ENCODE measurements around the gene KNTC1. TPM values are rescaled to one million over a fixed set of nuclear protein-coding genes. Genes with fewer than 3 reads are reported as not detected.

KNTC1 gene
- total RNA-seq, 1 experiment from 2014 or later = 64.5 TPM

- Histone ChIP-seq H3K27me3 (ENCODE audit: control insufficient read depth, insufficient read depth, low read length) (no peaks in the 10 kb centered on the region), H3K4me3 (ENCODE audit: insufficient read depth, low read depth, low read length) (no peak overlapping the region), H3K36me3 (replicated peaks; ENCODE audit: control insufficient read depth, insufficient read depth, low read length) (no peaks in the 10 kb centered on the region)
- no peak for DNase-seq
These were observed 142.5 kb downstream of the KNTC1 start for GRCh38 chr12:122669397-122670070.

- H3K27me3 ChIP-seq (ENCODE audit: control insufficient read depth, insufficient read depth, low read length) = no peaks in the 10 kb centered on the region
- H3K4me3 ChIP-seq (ENCODE audit: insufficient read depth, low read depth, low read length) = no peak overlapping the region
- DNase-seq = peak; percentile 58
- no peaks in the 10 kb centered on the region for H3K36me3 ChIP-seq (replicated peaks; ENCODE audit: control insufficient read depth, insufficient read depth, low read length)
These were observed 145.5 kb downstream of the KNTC1 start for GRCh38 chr12:122672515-122672914.

Other genes starting within 250 kb of the KNTC1 start
- gene CLIP1, start 104.6 kb upstream of the KNTC1 start, total RNA-seq (2014; rRNA removed; shearing (Covaris generic)) = 21.7 and 24.8 TPM in 2 replicates
- gene ZCCHC8, start 26.3 kb upstream of the KNTC1 start, total RNA-seq (2014; rRNA removed; shearing (Covaris generic)) = 28.0 and 30.5 TPM in 2 replicates
- gene RSRC2, start 313 bp upstream of the KNTC1 start, total RNA-seq (2014; rRNA removed; shearing (Covaris generic)) = 54.4 and 69.8 TPM in 2 replicates
- not detected in 2 replicates for gene HCAR2, start 176.1 kb downstream of the KNTC1 start, total RNA-seq (2014; rRNA removed; shearing (Covaris generic))
- gene HCAR3, start 189.6 kb downstream of the KNTC1 start, total RNA-seq (2014; rRNA removed; shearing (Covaris generic)) = not detected in 2 replicates
- 0.04 TPM in 1 of 2 replicates, not detected in the other for gene HCAR1, start 203.6 kb downstream of the KNTC1 start, total RNA-seq (2014; rRNA removed; shearing (Covaris generic))
- gene DENR, start 225.6 kb downstream of the KNTC1 start, total RNA-seq (2014; rRNA removed; shearing (Covaris generic)) = 55.0 and 61.7 TPM in 2 replicates
- 0.62 and 0.63 TPM in 2 replicates for gene CCDC62, start 247.3 kb downstream of the KNTC1 start, total RNA-seq (2014; rRNA removed; shearing (Covaris generic))

Data from H7 (cell line).